ENCODE results near the gene MTX3.

The MTX3 gene

GRCh38 chr5:79932510-79933504, 58.3 kb downstream of the MTX3 start:
- DNase-seq = peak; percentile 60

GRCh38 chr5:79931866-79932265, 59.2 kb downstream of the MTX3 start:
- DNase-seq = no peak

GRCh38 chr5:79931409-79931808, 59.7 kb downstream of the MTX3 start:
- no peak for DNase-seq

- DNase-seq = no peak
Measured at GRCh38 chr5:79929095-79929494, 62.0 kb downstream of the MTX3 start.
